Uterus (tissue), 2 donors: Measurements from ENCODE around the gene ZP4.

Source experiments
- POLR2A ChIP-seq, 2 donors: fragments of 450-650 bp; IDR thresholded peaks; one replicate each; pipeline ENCODE4 v1.6.1; 2016; ENCODE audit warnings: antibody characterized with exemption in 2 of 2, mild to moderate bottlenecking in 1 of 2, moderate library complexity in 1 of 2
- TF ChIP-seq, protein P1 (sequence below), 4 experiments: fragments of 200-600 bp in 2 of 4; fragments of 450-650 bp in 2 of 4; sonication (generic) in 2 of 4; IDR thresholded peaks; one replicate each; pipeline ENCODE4 v1.5.1; 2016 to 2019; ENCODE audit warnings: antibody characterized with exemption in 4 of 4, mild to moderate bottlenecking in 2 of 4, moderate library complexity in 1 of 4

DNA sequence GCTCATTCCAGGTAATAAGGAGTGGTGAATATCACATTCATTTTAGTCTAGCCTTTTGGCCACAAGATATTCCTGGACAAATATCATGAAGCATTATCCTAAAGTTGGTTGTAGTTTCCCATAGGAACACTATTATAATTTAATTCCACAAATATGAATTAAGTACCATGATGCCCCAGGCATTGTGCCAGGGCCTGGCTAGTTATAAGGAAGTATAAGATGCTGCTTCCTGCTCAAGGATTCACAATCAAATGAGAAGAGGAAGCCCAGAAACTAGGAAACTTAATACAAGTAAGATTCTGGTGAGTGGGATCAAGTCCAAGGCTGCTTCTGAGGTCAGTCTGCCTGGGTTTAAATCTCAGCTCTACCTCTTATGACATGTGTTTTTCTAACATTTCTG, 30.6 kb upstream of the ZP4 start:
- TF ChIP-seq, protein P1, sequence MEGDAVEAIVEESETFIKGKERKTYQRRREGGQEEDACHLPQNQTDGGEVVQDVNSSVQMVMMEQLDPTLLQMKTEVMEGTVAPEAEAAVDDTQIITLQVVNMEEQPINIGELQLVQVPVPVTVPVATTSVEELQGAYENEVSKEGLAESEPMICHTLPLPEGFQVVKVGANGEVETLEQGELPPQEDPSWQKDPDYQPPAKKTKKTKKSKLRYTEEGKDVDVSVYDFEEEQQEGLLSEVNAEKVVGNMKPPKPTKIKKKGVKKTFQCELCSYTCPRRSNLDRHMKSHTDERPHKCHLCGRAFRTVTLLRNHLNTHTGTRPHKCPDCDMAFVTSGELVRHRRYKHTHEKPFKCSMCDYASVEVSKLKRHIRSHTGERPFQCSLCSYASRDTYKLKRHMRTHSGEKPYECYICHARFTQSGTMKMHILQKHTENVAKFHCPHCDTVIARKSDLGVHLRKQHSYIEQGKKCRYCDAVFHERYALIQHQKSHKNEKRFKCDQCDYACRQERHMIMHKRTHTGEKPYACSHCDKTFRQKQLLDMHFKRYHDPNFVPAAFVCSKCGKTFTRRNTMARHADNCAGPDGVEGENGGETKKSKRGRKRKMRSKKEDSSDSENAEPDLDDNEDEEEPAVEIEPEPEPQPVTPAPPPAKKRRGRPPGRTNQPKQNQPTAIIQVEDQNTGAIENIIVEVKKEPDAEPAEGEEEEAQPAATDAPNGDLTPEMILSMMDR (IDR thresholded peaks at IDR 0.05): no peak
- TF ChIP-seq POLR2A (IDR thresholded peaks at IDR 0.05): no peak
